GM18861 (cell line): ENCODE data around the gene SLC4A2.

Source experiments
- ATAC-seq: cut with Tn5 transposase; IDR thresholded peaks from one replicate; pipeline ENCODE4 v1.9.1; 2021; ENCODE audit not compliant: unreplicated experiment

The SLC4A2 gene

GRCh38 chr7:151110941-151111645 is 51.7 kb downstream of the SLC4A2 start:
- peak; percentile 88 for ATAC-seq

GRCh38 chr7:151113344-151114150 is 54.2 kb downstream of the SLC4A2 start:
- ATAC-seq, result no peak

GRCh38 chr7:151114151-151115090 is 55.0 kb downstream of the SLC4A2 start:
- no peak for ATAC-seq

- ATAC-seq, result no peak
Measured at GRCh38 chr7:151115121-151115835, 55.9 kb downstream of the SLC4A2 start.

GRCh38 chr7:151115836-151116418 is 56.5 kb downstream of the SLC4A2 start:
- no peak for ATAC-seq

- no peak for ATAC-seq
Measured at GRCh38 chr7:151116603-151117440, 57.4 kb downstream of the SLC4A2 start.

GRCh38 chr7:151117565-151117964 is 58.2 kb downstream of the SLC4A2 start:
- no peak for ATAC-seq

GRCh38 chr7:151118108-151119054 is 59.0 kb downstream of the SLC4A2 start:
- ATAC-seq, result no peak

- no peak for ATAC-seq
Measured at GRCh38 chr7:151119055-151119415, 59.6 kb downstream of the SLC4A2 start.

- no peak for ATAC-seq
Measured at GRCh38 chr7:151119902-151120301, 60.5 kb downstream of the SLC4A2 start.

- ATAC-seq, result no peak
Measured at GRCh38 chr7:151120896-151121295, 61.5 kb downstream of the SLC4A2 start.

- no peak for ATAC-seq
Measured at GRCh38 chr7:151121380-151122170, 62.2 kb downstream of the SLC4A2 start.

- no peak for ATAC-seq
Measured at GRCh38 chr7:151122276-151122675, 62.9 kb downstream of the SLC4A2 start.

- no peak for ATAC-seq
Measured at GRCh38 chr7:151122796-151123157, 63.4 kb downstream of the SLC4A2 start.

GRCh38 chr7:151123158-151123821 is 63.9 kb downstream of the SLC4A2 start:
- no peak for ATAC-seq

- peak; percentile 84 for ATAC-seq
Measured at GRCh38 chr7:151123822-151124464, 64.6 kb downstream of the SLC4A2 start.

GRCh38 chr7:151124481-151124880 is 65.1 kb downstream of the SLC4A2 start:
- no peak for ATAC-seq
